ENCODE results near the gene UBR7.

UBR7 gene

DNA sequence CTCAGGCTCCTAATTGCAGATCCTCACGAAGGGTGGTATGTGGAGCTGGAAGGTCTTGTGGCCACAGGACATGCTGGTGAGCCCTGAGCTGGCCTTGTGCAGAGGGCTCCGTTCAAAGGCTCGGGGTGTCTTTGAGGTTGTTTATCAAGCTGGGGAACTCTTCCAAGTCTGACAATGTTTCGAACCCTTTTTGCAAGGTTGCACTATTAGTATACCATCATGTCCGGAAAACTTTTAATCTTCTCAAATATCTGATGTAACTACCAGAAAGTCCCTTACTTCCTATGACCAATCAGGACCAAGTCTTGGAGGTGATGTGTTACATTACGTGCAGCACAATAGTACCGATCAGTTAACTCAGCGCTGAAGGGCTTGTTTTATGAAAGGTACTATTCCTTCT, 21.5 kb downstream of the UBR7 start:
- H3K9me3 ChIP-seq (replicated peaks; ENCODE audit: insufficient read depth, low read length), result no peaks in the 10 kb centered on the region
- no peaks in the 10 kb centered on the region for H3K4me1 ChIP-seq (ENCODE audit: low read length)
- no peaks in the 10 kb centered on the region for H3K27me3 ChIP-seq (replicated peaks; ENCODE audit: insufficient read depth, low read length)
- H2AFZ ChIP-seq (ENCODE audit: low read length), result no peak overlapping the region
- no peak overlapping the region for H3K4me3 ChIP-seq (ENCODE audit: low read length)
- no peak overlapping the region for H3K4me2 ChIP-seq (ENCODE audit: low read depth, low read length)
- no peak overlapping the region for H3K27ac ChIP-seq (ENCODE audit: low read length)
- H3K36me3 ChIP-seq (replicated peaks; ENCODE audit: insufficient read depth, low read length), result no peaks in the 10 kb centered on the region
- no peaks in the 10 kb centered on the region for H4K20me1 ChIP-seq (ENCODE audit: insufficient read depth, low read length)
- TF ChIP-seq CTCF (IDR thresholded peaks at IDR 0.05; ENCODE audit: low read length) (no peak), EZH2phosphoT487 (IDR thresholded peaks at IDR 0.05; ENCODE audit: low read length) (no peak), EZH2 (optimal IDR thresholded peaks at IDR 0.05; ENCODE audit: low read depth, low read length) (no peak)
- no peak for DNase-seq
- H3K9me2 ChIP-seq (replicated peaks; ENCODE audit: insufficient read depth, low read length), result no peaks in the 10 kb centered on the region
- no peaks in the 10 kb centered on the region for H3F3A ChIP-seq (ENCODE audit: insufficient read depth, low read length)
- H3K79me2 ChIP-seq (ENCODE audit: low read length), result no peaks in the 10 kb centered on the region
- H3K9ac ChIP-seq (ENCODE audit: low read length), result no peak overlapping the region

- H3K79me2 ChIP-seq (ENCODE audit: low read length), result no peaks in the 10 kb centered on the region
- H3K9me3 ChIP-seq (replicated peaks; ENCODE audit: insufficient read depth, low read length), result no peaks in the 10 kb centered on the region
- no peak overlapping the region for H3K27ac ChIP-seq (ENCODE audit: low read length)
- no peaks in the 10 kb centered on the region for H3K9me2 ChIP-seq (replicated peaks; ENCODE audit: insufficient read depth, low read length)
- H3K36me3 ChIP-seq (replicated peaks; ENCODE audit: insufficient read depth, low read length), result no peaks in the 10 kb centered on the region
- H4K20me1 ChIP-seq (ENCODE audit: insufficient read depth, low read length), result no peaks in the 10 kb centered on the region
- H2AFZ ChIP-seq (ENCODE audit: low read length), result no peak overlapping the region
- no peaks in the 10 kb centered on the region for H3K4me1 ChIP-seq (ENCODE audit: low read length)
- H3K9ac ChIP-seq (ENCODE audit: low read length), result no peak overlapping the region
- no peak overlapping the region for H3K4me2 ChIP-seq (ENCODE audit: low read depth, low read length)
- no peak overlapping the region for H3K4me3 ChIP-seq (ENCODE audit: low read length)
- TF ChIP-seq EZH2 (optimal IDR thresholded peaks at IDR 0.05; ENCODE audit: low read depth, low read length), result no peak
- no peak for TF ChIP-seq EZH2phosphoT487 (IDR thresholded peaks at IDR 0.05; ENCODE audit: low read length)
- TF ChIP-seq CTCF (IDR thresholded peaks at IDR 0.05; ENCODE audit: low read length), result no peak
- no peak for DNase-seq
- H3K27me3 ChIP-seq (replicated peaks; ENCODE audit: insufficient read depth, low read length), result no peaks in the 10 kb centered on the region
- H3F3A ChIP-seq (ENCODE audit: insufficient read depth, low read length), result no peaks in the 10 kb centered on the region
Observed at GRCh38 chr14:93230539-93230938, 23.5 kb downstream of the UBR7 start.

- H3K4me1 ChIP-seq (ENCODE audit: low read length), result no peaks in the 10 kb centered on the region
- H3K9ac ChIP-seq (ENCODE audit: low read length), result no peak overlapping the region
- H3K36me3 ChIP-seq (replicated peaks; ENCODE audit: insufficient read depth, low read length), result no peaks in the 10 kb centered on the region
- H3K79me2 ChIP-seq (ENCODE audit: low read length), result no peaks in the 10 kb centered on the region
- H2AFZ ChIP-seq (ENCODE audit: low read length), result no peak overlapping the region
- no peak for TF ChIP-seq CTCF (IDR thresholded peaks at IDR 0.05; ENCODE audit: low read length)
- no peak for TF ChIP-seq EZH2phosphoT487 (IDR thresholded peaks at IDR 0.05; ENCODE audit: low read length)
- TF ChIP-seq EZH2 (optimal IDR thresholded peaks at IDR 0.05; ENCODE audit: low read depth, low read length), result no peak
- no peak overlapping the region for H3K4me2 ChIP-seq (ENCODE audit: low read depth, low read length)
- H4K20me1 ChIP-seq (ENCODE audit: insufficient read depth, low read length), result no peaks in the 10 kb centered on the region
- H3F3A ChIP-seq (ENCODE audit: insufficient read depth, low read length), result no peaks in the 10 kb centered on the region
- no peak overlapping the region for H3K4me3 ChIP-seq (ENCODE audit: low read length)
- H3K27ac ChIP-seq (ENCODE audit: low read length), result no peak overlapping the region
- no peaks in the 10 kb centered on the region for H3K9me3 ChIP-seq (replicated peaks; ENCODE audit: insufficient read depth, low read length)
- H3K9me2 ChIP-seq (replicated peaks; ENCODE audit: insufficient read depth, low read length), result no peaks in the 10 kb centered on the region
- no peak for DNase-seq
- H3K27me3 ChIP-seq (replicated peaks; ENCODE audit: insufficient read depth, low read length), result no peaks in the 10 kb centered on the region
Observed at GRCh38 chr14:93231129-93231979, 24.3 kb downstream of the UBR7 start.

Measured in MM.1S (cell line).